ENCODE results near the gene PSAT1.

DNA sequence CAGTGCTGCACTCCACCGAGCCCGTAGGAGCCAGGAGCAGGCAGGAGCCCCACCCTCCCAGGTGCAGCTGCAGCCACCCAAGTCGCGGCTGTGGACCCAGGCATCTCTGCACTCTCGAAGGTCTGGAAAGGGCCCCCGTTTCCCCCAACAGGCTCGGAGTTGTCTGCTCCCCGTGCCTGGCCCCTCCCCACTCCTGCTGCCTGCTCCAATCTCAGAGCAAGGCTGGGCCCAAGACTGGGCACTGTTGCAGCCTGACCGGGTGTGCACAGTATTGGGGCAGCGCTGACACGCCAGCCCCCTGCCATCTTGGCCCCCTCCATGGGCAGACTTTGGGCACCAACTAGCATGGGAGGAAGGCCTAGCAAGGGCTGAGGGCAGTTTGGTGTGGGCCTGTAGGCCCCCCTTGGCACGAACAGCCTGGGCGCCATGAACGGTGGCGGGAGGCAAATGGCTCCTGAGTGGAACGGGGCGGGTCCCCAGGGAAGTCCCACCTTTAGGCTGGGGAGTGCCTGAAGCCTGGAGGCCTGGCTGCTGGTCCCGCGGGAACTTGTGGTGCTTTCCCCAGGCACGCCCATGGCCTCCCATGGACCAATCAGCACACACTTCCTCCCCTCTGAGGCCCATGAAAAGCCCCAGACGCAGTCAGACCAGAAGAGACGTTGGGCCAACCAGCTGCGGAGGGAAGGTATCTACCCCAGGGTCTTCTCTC, 60.4 kb downstream of the PSAT1 start:
- TF ChIP-seq CTCF (IDR thresholded peaks at IDR 0.05): no peak
- TF ChIP-seq POLR2A (IDR thresholded peaks at IDR 0.05): no peak

All from testis (tissue), 2 donors.